HG03025 (cell line): ENCODE measurements around the gene FBXL17.
"Not testable (repeated sequence)": the region's sequence is repeated elsewhere in the genome, so short reads cannot be mapped to it uniquely, and the experiment has no call there.

Experiments used
- ATAC-seq: cut with Tn5 transposase; IDR thresholded peaks from one replicate; pipeline ENCODE4 v1.9.1; 2021; ENCODE audit warnings: mild to moderate bottlenecking, moderate library complexity; ENCODE audit not compliant: unreplicated experiment, low FRiP score

FBXL17 gene

DNA sequence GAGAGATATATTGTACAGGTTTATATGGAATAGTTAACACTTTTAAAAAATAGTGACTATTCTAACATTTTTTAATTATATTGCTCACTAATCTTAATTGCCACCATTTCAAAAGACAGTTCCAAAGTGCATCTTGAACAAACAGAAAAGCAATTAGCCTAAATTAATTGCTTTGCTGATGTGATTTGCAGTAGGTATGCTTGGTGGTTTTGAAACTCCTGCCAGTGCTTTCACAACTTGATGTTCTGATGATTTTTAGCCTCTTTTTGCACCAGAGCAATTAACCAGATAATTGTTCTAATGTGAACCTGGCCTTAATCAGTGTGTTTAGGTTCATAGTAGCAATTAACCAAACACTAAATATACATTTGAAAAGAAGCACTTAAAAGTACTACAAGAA, 207.6 kb downstream of the FBXL17 start:
- ATAC-seq: no peak

- ATAC-seq: no peak
Measured at GRCh38 chr5:108171759-108172158, 210.1 kb downstream of the FBXL17 start.

GRCh38 chr5:108168915-108169314, 213.0 kb downstream of the FBXL17 start:
- ATAC-seq: no peak

DNA sequence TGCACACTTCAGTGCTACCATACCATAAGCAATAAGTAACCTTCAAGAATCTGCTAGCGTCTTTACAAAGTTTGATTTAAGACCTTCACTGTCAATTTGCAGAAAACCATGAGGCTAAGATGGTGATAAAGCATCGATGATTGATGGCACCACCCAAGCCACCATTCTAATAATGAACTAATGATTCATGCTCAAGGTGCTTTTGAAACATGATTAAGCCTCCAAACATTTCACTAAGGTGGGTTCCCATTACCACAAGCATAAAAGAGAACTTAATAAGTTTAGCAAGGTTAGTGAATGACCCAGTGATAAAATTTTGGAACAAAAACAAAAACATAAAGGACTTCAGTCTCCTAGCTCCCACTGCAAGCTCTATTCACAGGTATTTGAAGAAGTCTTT, 214.7 kb downstream of the FBXL17 start:
- ATAC-seq: no peak

GRCh38 chr5:108164574-108164973, 217.3 kb downstream of the FBXL17 start:
- no peak for ATAC-seq

- not testable (repeated sequence) for ATAC-seq
Measured at GRCh38 chr5:108152854-108153253, 229.0 kb downstream of the FBXL17 start.

GRCh38 chr5:108149369-108149768, 232.5 kb downstream of the FBXL17 start:
- ATAC-seq: no peak

GRCh38 chr5:108148715-108149139, 233.2 kb downstream of the FBXL17 start:
- no peak for ATAC-seq

DNA sequence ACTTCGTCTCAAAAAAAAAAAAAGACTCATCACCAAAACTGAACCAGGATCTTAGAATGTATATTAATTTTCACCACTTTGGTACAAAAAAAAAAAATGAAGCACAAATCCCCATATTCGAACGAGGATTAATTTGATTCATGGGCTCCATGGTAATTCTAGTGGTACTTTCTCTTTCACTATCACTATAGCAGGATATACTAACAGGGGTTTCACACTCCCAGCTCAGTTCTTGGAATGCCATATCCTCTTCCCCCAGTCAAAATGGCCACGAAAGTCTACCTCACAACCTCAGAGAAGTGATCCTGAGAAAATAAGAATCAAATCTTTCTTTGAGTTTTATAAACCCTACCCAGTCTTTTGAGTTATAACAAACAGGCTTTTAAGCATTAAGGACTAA, 235.7 kb downstream of the FBXL17 start:
- ATAC-seq: no peak

GRCh38 chr5:108145351-108145750, 236.5 kb downstream of the FBXL17 start:
- ATAC-seq: no peak

GRCh38 chr5:108144332-108144731, 237.6 kb downstream of the FBXL17 start:
- ATAC-seq: no peak

DNA sequence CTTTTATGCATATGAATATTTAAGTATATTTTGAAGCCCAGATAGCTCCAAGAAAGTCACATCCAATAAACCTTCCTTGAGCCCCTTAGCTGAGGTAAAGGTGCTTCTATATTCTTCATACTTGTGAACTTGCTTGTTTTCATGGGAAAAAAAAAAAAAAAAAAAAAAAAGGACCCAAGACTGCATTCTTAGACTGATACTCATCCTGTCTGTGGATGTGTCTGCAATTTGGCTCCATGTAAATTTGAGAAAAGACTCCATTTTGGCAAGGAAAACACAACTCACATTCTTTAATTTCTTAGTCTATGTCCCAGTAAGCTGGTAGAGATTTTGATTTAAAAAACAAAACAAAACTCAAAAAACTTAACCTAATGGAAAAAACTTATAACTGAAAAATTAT, 238.3 kb downstream of the FBXL17 start:
- ATAC-seq: no peak

- no peak for ATAC-seq
Measured at GRCh38 chr5:108141676-108142075, 240.2 kb downstream of the FBXL17 start.

DNA sequence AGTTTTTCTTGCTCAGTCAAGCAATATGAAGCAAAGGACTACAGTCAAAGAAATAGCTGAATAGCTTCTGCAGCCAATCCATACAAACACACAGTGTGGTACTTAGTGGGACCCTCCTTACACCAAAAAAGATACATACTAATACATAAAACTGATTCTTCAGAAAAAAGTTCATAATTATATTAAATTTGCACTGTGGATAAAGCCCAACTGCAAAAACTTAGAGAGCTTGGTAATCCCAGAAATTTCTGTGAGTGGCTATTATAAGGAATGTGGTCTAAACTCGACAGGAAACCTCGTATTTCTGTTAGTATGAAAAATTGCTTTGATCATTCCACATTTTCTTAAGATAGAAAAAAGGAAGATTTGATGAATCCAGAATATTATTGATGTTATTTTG, 245.4 kb downstream of the FBXL17 start:
- no peak for ATAC-seq

DNA sequence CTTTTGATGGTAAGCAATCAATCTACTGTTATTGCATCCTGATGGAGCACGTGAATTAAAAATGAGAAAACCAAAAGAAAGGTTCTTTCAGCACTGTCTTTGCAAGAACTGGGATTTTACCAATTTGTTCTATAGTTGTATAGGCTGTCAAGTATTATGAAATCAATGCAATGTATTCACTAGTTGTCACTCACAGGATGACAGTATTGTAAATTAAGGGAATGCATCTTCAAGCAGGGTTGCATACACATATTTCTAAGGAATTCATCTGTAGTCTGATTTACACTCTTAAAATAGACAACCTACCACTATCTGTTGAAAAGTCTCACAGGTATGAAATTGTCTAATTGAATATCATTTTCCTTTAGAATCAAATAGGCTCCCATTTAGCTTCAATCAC, 252.8 kb downstream of the FBXL17 start:
- ATAC-seq: no peak

DNA sequence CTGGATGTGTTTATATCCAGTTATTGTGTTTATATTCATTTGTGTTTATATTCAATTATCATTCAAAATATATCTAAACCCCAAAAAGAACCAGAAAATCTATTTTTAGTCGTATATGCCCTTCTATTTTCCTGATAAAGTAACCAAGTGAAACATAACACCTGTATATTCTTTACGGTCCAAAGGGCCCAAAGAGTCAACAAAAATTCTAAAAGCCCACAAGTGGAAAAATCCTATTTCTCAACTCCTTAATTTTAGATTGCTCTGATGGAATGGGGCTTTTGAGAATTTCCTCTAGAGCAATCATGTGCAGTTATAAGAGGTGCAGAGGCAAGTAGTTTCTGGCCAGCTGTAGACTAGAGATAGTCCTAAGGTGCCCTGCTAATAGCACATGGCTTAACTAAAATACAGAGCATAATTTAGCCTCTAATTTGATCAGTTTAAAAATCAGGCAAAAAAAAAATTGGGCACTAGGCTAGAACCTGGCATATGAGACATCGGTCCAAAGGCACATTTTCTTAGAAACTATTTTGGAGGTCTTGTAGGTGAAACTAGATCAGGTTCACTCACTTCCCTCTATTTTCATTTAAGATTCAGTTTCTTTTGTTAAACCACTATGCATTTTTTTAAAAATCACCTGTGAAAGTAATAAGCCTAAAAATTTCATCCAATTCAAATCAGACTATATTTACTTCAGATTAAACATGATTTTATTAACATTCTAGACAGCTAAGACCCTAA, 256.0 kb downstream of the FBXL17 start:
- no peak for ATAC-seq

GRCh38 chr5:108124596-108124995, 257.3 kb downstream of the FBXL17 start:
- no peak for ATAC-seq

- ATAC-seq: no peak
Measured at GRCh38 chr5:108122702-108123101, 259.2 kb downstream of the FBXL17 start.

- ATAC-seq: no peak
Measured at GRCh38 chr5:108118813-108119514, 262.9 kb downstream of the FBXL17 start.

GRCh38 chr5:108115673-108116072, 266.2 kb downstream of the FBXL17 start:
- no peak for ATAC-seq

- ATAC-seq: no peak
Measured at GRCh38 chr5:108113950-108114349, 267.9 kb downstream of the FBXL17 start.

DNA sequence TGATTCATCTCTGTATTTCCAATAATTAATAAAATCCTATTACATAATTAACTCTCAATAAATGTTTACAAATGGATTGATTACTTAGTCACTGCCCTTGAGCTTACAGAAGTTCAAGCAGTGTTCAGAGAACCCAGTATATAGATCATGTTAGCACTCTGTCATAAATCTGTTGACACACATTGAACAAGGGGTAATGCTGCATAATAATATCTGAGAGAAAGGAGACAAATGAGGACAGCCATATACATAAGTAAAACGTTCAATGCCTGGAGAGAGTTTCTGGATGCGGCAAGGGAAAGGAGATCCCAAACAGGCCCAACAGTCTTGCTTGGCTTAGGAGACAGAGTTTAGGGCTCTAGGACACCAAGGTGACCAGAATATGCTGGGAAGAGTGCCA, 270.2 kb downstream of the FBXL17 start:
- ATAC-seq: no peak
